ENCODE data around the gene TMEM25. TPM values are rescaled to one million over a fixed set of nuclear protein-coding genes. Genes with fewer than 3 reads are reported as not detected.

Gene TMEM25
- total RNA-seq, 1 donor, result 10.1 TPM

DNA sequence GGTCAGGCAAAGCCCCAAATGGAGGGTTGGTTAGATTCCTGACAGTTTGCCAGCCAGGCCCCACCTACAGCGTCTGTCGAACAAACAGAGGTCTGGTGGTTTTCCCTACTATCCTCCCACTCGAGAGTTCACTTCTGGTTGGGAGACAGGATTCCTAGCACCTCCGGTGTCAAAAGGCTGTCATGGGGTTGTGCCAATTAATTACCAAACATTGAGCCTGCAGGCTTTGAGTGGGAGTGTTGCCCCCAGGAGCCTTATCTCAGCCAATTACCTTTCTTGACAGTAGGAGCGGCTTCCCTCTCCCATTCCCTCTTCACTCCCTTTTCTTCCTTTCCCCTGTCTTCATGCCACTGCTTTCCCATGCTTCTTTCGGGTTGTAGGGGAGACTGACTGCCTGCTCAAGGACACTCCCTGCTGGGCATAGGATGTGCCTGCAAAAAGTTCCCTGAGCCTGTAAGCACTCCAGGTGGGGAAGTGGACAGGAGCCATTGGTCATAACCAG lies 8.4 kb upstream of the TMEM25 start:
- peak; percentile 48 for TF ChIP-seq CTCF (IDR thresholded peaks at IDR 0.05; ENCODE audit: extremely low read depth, low read depth, low read length)
- H3K9me3 ChIP-seq (ENCODE audit: low read depth, low read length), result no peaks in the 10 kb centered on the region
- no peaks in the 10 kb centered on the region for H3K4me1 ChIP-seq (ENCODE audit: insufficient read depth, low read length)
- H3K27ac ChIP-seq (ENCODE audit: low read depth, low read length), result no peak overlapping the region
- peak; percentile 82 for DNase-seq (ENCODE audit: insufficient read length, low spot score, missing footprints)
- no peak overlapping the region for H3K4me3 ChIP-seq (ENCODE audit: insufficient read depth, low read length)
- H3K27me3 ChIP-seq (ENCODE audit: insufficient read depth, low read length), result no peaks in the 10 kb centered on the region
- H4K20me1 ChIP-seq (ENCODE audit: insufficient read depth, low read length), result peaks cover 4% of the 10 kb centered on the region
- no peak overlapping the region for H3K4me2 ChIP-seq (ENCODE audit: insufficient read depth, low read length)
- no peaks in the 10 kb centered on the region for H3K79me2 ChIP-seq (ENCODE audit: insufficient read depth, low read length)
- peaks cover 66% of the 10 kb centered on the region for H3K36me3 ChIP-seq (ENCODE audit: insufficient read depth, low read length)
- no peak overlapping the region for H2AFZ ChIP-seq (ENCODE audit: low read length)

GRCh38 chr11:118524356-118524755 lies 6.6 kb upstream of the TMEM25 start:
- Histone ChIP-seq H3K4me1 (ENCODE audit: insufficient read depth, low read length) (no peaks in the 10 kb centered on the region), H3K36me3 (ENCODE audit: insufficient read depth, low read length) (peaks cover 59% of the 10 kb centered on the region), H2AFZ (ENCODE audit: low read length) (no peak overlapping the region), H3K27ac (ENCODE audit: low read depth, low read length) (no peak overlapping the region), H3K79me2 (ENCODE audit: insufficient read depth, low read length) (no peaks in the 10 kb centered on the region), H4K20me1 (ENCODE audit: insufficient read depth, low read length) (peaks cover 4% of the 10 kb centered on the region), H3K27me3 (ENCODE audit: insufficient read depth, low read length) (no peaks in the 10 kb centered on the region), H3K4me2 (ENCODE audit: insufficient read depth, low read length) (no peak overlapping the region), H3K9me3 (ENCODE audit: low read depth, low read length) (no peaks in the 10 kb centered on the region), H3K4me3 (ENCODE audit: insufficient read depth, low read length) (no peak overlapping the region)
- no peak for TF ChIP-seq CTCF (IDR thresholded peaks at IDR 0.05; ENCODE audit: extremely low read depth, low read depth, low read length)
- no peak for DNase-seq (ENCODE audit: insufficient read length, low spot score, missing footprints)

DNA sequence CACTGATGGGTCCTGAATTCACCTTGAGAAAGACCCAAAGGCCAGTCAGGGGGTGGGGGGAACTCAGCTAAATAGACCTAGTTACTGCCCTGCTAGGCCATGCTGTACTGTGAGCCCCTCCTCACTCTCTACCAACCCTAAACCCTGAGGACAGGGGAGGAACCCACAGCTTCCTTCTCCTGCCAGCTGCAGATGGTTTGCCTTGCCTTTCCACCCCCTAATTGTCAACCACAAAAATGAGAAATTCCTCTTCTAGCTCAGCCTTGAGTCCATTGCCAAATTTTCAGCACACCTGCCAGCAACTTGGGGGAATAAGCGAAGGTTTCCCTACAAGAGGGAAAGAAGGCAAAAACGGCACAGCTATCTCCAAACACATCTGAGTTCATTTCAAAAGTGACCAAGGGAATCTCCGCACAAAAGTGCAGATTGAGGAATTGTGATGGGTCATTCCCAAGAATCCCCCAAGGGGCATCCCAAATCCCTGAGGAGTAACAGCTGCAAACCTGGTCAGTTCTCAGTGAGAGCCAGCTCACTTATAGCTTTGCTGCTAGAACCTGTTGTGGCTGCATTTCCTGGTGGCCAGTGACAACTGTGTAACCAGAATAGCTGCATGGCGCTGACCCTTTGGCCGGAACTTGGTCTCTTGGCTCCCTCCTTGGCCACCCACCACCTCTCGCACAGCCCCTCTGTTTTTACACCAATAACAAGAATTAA lies 6.1 kb upstream of the TMEM25 start:
- no peaks in the 10 kb centered on the region for H3K79me2 ChIP-seq (ENCODE audit: insufficient read depth, low read length)
- peaks cover 4% of the 10 kb centered on the region for H4K20me1 ChIP-seq (ENCODE audit: insufficient read depth, low read length)
- peaks cover under 1% of the 10 kb centered on the region for H3K4me1 ChIP-seq (ENCODE audit: insufficient read depth, low read length)
- no peaks in the 10 kb centered on the region for H3K9me3 ChIP-seq (ENCODE audit: low read depth, low read length)
- H3K27ac ChIP-seq (ENCODE audit: low read depth, low read length), result no peak overlapping the region
- peaks cover 54% of the 10 kb centered on the region for H3K36me3 ChIP-seq (ENCODE audit: insufficient read depth, low read length)
- no peak overlapping the region for H3K4me3 ChIP-seq (ENCODE audit: insufficient read depth, low read length)
- H2AFZ ChIP-seq (ENCODE audit: low read length), result no peak overlapping the region
- no peak for TF ChIP-seq CTCF (IDR thresholded peaks at IDR 0.05; ENCODE audit: extremely low read depth, low read depth, low read length)
- DNase-seq (ENCODE audit: insufficient read length, low spot score, missing footprints), result no peak
- no peak overlapping the region for H3K4me2 ChIP-seq (ENCODE audit: insufficient read depth, low read length)
- no peaks in the 10 kb centered on the region for H3K27me3 ChIP-seq (ENCODE audit: insufficient read depth, low read length)

DNA sequence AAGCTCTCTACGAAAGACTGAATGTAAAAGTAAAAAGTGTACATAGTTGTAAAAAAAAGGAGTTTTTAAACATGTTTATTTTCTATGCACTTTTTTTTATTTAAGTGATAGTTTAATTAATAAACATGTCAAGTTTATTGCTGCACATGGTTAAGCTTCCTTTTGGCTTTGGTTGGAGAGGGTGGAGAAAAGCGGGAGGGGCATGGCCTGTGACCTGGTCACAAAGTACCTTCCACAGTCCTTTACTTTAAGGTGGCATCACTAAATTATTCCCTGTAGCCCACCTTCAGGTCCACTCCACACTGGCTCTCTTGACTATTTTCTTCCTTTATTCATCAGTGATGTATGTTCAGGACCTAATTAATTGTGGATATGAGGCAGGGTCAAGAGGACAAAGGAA lies 4.3 kb upstream of the TMEM25 start:
- Histone ChIP-seq H4K20me1 (ENCODE audit: insufficient read depth, low read length) (peaks cover 4% of the 10 kb centered on the region), H3K9me3 (ENCODE audit: low read depth, low read length) (no peaks in the 10 kb centered on the region), H3K27me3 (ENCODE audit: insufficient read depth, low read length) (no peaks in the 10 kb centered on the region), H3K4me1 (ENCODE audit: insufficient read depth, low read length) (peaks cover 11% of the 10 kb centered on the region), H3K79me2 (ENCODE audit: insufficient read depth, low read length) (no peaks in the 10 kb centered on the region), H3K36me3 (ENCODE audit: insufficient read depth, low read length) (peaks cover 36% of the 10 kb centered on the region), H3K27ac (ENCODE audit: low read depth, low read length) (no peak overlapping the region), H3K4me3 (ENCODE audit: insufficient read depth, low read length) (no peak overlapping the region), H2AFZ (ENCODE audit: low read length) (no peak overlapping the region), H3K4me2 (ENCODE audit: insufficient read depth, low read length) (no peak overlapping the region)
- no peak for DNase-seq (ENCODE audit: insufficient read length, low spot score, missing footprints)
- TF ChIP-seq CTCF (IDR thresholded peaks at IDR 0.05; ENCODE audit: extremely low read depth, low read depth, low read length), result no peak

Data from osteoblast (primary cell).